ENCODE measurements around the gene NFATC2IP.
"Not testable (repeated sequence)": the region's sequence is repeated elsewhere in the genome, so short reads cannot be mapped to it uniquely, and the experiment has no call there.

The NFATC2IP gene

GRCh38 chr16:28926284-28926683 lies 24.5 kb upstream of the NFATC2IP start:
- not testable (repeated sequence) for DNase-seq

- DNase-seq, result no peak
Measured at GRCh38 chr16:28927815-28928214, 22.9 kb upstream of the NFATC2IP start.

GRCh38 chr16:28930203-28930602 lies 20.5 kb upstream of the NFATC2IP start:
- no peak for DNase-seq

- no peak for DNase-seq
Measured at GRCh38 chr16:28930652-28931051, 20.1 kb upstream of the NFATC2IP start.

GRCh38 chr16:28931801-28932225 lies 18.9 kb upstream of the NFATC2IP start, which contains the start of gene CD19:
Gene CD19, plus strand, starts transcription at chr16:28931971. Its CDS starts 30 bp downstream, at chr16:28932001.
- DNase-seq, result no peak

- DNase-seq, result no peak
Measured at GRCh38 chr16:28932339-28933141, 18.2 kb upstream of the NFATC2IP start.

- no peak for DNase-seq
Measured at GRCh38 chr16:28933171-28933570, 17.6 kb upstream of the NFATC2IP start.

- no peak for DNase-seq
Measured at GRCh38 chr16:28935346-28935745, 15.4 kb upstream of the NFATC2IP start.

GRCh38 chr16:28935924-28936783 lies 14.6 kb upstream of the NFATC2IP start:
- peak; percentile 77 for DNase-seq

- no peak for DNase-seq
Measured at GRCh38 chr16:28936784-28937155, 14.0 kb upstream of the NFATC2IP start.

GRCh38 chr16:28937222-28937876 lies 13.4 kb upstream of the NFATC2IP start:
- DNase-seq, result no peak

GRCh38 chr16:28938721-28939120 lies 12.0 kb upstream of the NFATC2IP start:
- no peak for DNase-seq

- DNase-seq, result not testable (repeated sequence)
Measured at GRCh38 chr16:28939825-28940224, 10.9 kb upstream of the NFATC2IP start.

- no peak for DNase-seq
Measured at GRCh38 chr16:28943281-28943680, 7.5 kb upstream of the NFATC2IP start.

- DNase-seq, result no peak
Measured at GRCh38 chr16:28946681-28947080, 4.1 kb upstream of the NFATC2IP start.

- no peak for DNase-seq
Measured at GRCh38 chr16:28951410-28951943, 740 bp downstream of the NFATC2IP start.

GRCh38 chr16:28958216-28958615 lies 7.5 kb downstream of the NFATC2IP start:
- no peak for DNase-seq

GRCh38 chr16:28958836-28959235 lies 8.1 kb downstream of the NFATC2IP start:
- no peak for DNase-seq

- DNase-seq, result no peak
Measured at GRCh38 chr16:28964072-28964471, 13.3 kb downstream of the NFATC2IP start.

- no peak for DNase-seq
Measured at GRCh38 chr16:28964496-28964895, 13.8 kb downstream of the NFATC2IP start.

- DNase-seq, result no peak
Measured at GRCh38 chr16:28967156-28967555, 16.4 kb downstream of the NFATC2IP start.

- DNase-seq, result not testable (repeated sequence)
Measured at GRCh38 chr16:28969696-28970095, 19.0 kb downstream of the NFATC2IP start.

- peak; percentile 74 for DNase-seq
Measured at GRCh38 chr16:28974007-28974436, 23.3 kb downstream of the NFATC2IP start.
